ENCODE measurements around the gene NPFF.

NPFF gene

GRCh38 chr12:53532524-53533445, 25.5 kb upstream of the NPFF start:
- no peak overlapping the region for H2AFZ ChIP-seq
- H3K4me3 ChIP-seq (ENCODE audit: low read depth, low read length): no peak overlapping the region
- TF ChIP-seq CTCF (IDR thresholded peaks at IDR 0.05): no peak
- no peaks in the 10 kb centered on the region for H3K9me3 ChIP-seq (ENCODE audit: control insufficient read depth, low read length)
- H3K27me3 ChIP-seq (ENCODE audit: control insufficient read depth, insufficient read depth, low read length): no peaks in the 10 kb centered on the region
- no peaks in the 10 kb centered on the region for H3K36me3 ChIP-seq (ENCODE audit: control insufficient read depth, insufficient read depth, low read length)
- no peak overlapping the region for H3K9ac ChIP-seq
- H3K4me1 ChIP-seq: no peaks in the 10 kb centered on the region
- no peak overlapping the region for H3K4me2 ChIP-seq (ENCODE audit: low read length)
- H3K79me2 ChIP-seq: no peaks in the 10 kb centered on the region
- H3K27ac ChIP-seq: no peak overlapping the region

- no peak overlapping the region for H3K27ac ChIP-seq
- no peak overlapping the region for H3K4me3 ChIP-seq (ENCODE audit: low read depth, low read length)
- no peaks in the 10 kb centered on the region for H3K27me3 ChIP-seq (ENCODE audit: control insufficient read depth, insufficient read depth, low read length)
- H3K9ac ChIP-seq: no peak overlapping the region
- H3K36me3 ChIP-seq (ENCODE audit: control insufficient read depth, insufficient read depth, low read length): no peaks in the 10 kb centered on the region
- H3K4me1 ChIP-seq: no peaks in the 10 kb centered on the region
- TF ChIP-seq CTCF (IDR thresholded peaks at IDR 0.05): no peak
- no peaks in the 10 kb centered on the region for H3K9me3 ChIP-seq (ENCODE audit: control insufficient read depth, low read length)
- H3K79me2 ChIP-seq: no peaks in the 10 kb centered on the region
- no peak overlapping the region for H2AFZ ChIP-seq
- no peak overlapping the region for H3K4me2 ChIP-seq (ENCODE audit: low read length)
Observed at GRCh38 chr12:53532021-53532420, 24.7 kb upstream of the NPFF start.

GRCh38 chr12:53530920-53531319, 23.6 kb upstream of the NPFF start:
- Histone ChIP-seq H3K27ac (no peak overlapping the region), H3K27me3 (ENCODE audit: control insufficient read depth, insufficient read depth, low read length) (no peaks in the 10 kb centered on the region), H3K4me3 (ENCODE audit: low read depth, low read length) (no peak overlapping the region), H3K79me2 (no peaks in the 10 kb centered on the region), H3K4me1 (no peaks in the 10 kb centered on the region), H3K9ac (no peak overlapping the region), H3K9me3 (ENCODE audit: control insufficient read depth, low read length) (no peaks in the 10 kb centered on the region), H2AFZ (no peak overlapping the region), H3K36me3 (ENCODE audit: control insufficient read depth, insufficient read depth, low read length) (no peaks in the 10 kb centered on the region), H3K4me2 (ENCODE audit: low read length) (no peak overlapping the region)
- no peak for TF ChIP-seq CTCF (IDR thresholded peaks at IDR 0.05)

GRCh38 chr12:53530061-53530460, 22.8 kb upstream of the NPFF start:
- no peak overlapping the region for H3K4me3 ChIP-seq (ENCODE audit: low read depth, low read length)
- H3K27me3 ChIP-seq (ENCODE audit: control insufficient read depth, insufficient read depth, low read length): no peaks in the 10 kb centered on the region
- no peaks in the 10 kb centered on the region for H3K4me1 ChIP-seq
- no peak overlapping the region for H3K9ac ChIP-seq
- no peaks in the 10 kb centered on the region for H3K36me3 ChIP-seq (ENCODE audit: control insufficient read depth, insufficient read depth, low read length)
- no peak overlapping the region for H3K27ac ChIP-seq
- H2AFZ ChIP-seq: no peak overlapping the region
- no peaks in the 10 kb centered on the region for H3K9me3 ChIP-seq (ENCODE audit: control insufficient read depth, low read length)
- no peak overlapping the region for H3K4me2 ChIP-seq (ENCODE audit: low read length)
- TF ChIP-seq CTCF (IDR thresholded peaks at IDR 0.05): no peak
- no peaks in the 10 kb centered on the region for H3K79me2 ChIP-seq

DNA sequence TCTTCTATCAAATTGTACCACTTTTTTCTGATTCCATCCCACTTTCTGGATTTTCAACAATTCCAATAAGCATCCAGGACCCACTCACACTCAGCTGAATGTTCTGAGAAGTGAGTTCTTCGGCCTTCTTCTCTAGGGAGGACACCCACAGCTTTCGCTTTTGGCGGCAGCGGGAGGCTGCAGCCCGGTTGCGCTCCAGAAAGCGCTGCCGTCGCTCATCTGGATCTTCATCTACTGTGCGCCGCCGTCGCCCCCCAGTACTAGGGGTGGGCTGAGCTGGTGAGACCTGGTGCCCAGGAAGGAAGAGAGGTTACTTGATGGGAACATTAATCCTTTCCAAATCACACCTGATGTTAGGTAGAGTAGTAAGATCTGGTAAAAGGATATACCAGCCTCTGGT, 17.2 kb upstream of the NPFF start:
- Histone ChIP-seq H3K9ac (no peak overlapping the region), H3K4me1 (no peaks in the 10 kb centered on the region), H3K4me2 (ENCODE audit: low read length) (no peak overlapping the region), H3K4me3 (ENCODE audit: low read depth, low read length) (no peak overlapping the region), H3K9me3 (ENCODE audit: control insufficient read depth, low read length) (no peaks in the 10 kb centered on the region), H3K36me3 (ENCODE audit: control insufficient read depth, insufficient read depth, low read length) (no peaks in the 10 kb centered on the region), H3K27ac (no peak overlapping the region), H3K27me3 (ENCODE audit: control insufficient read depth, insufficient read depth, low read length) (no peaks in the 10 kb centered on the region), H3K79me2 (no peaks in the 10 kb centered on the region), H2AFZ (no peak overlapping the region)
- no peak for TF ChIP-seq CTCF (IDR thresholded peaks at IDR 0.05)

Measured in parathyroid adenoma (tissue), 2 donors.